ENCODE results near the gene DAPL1.

DAPL1 gene

GRCh38 chr2:158776231-158776630 is 18.9 kb upstream of the DAPL1 start:
- DNase-seq (ENCODE audit: extremely low read depth in 1 of 2, low read depth in 1 of 2) = no peak

DNA sequence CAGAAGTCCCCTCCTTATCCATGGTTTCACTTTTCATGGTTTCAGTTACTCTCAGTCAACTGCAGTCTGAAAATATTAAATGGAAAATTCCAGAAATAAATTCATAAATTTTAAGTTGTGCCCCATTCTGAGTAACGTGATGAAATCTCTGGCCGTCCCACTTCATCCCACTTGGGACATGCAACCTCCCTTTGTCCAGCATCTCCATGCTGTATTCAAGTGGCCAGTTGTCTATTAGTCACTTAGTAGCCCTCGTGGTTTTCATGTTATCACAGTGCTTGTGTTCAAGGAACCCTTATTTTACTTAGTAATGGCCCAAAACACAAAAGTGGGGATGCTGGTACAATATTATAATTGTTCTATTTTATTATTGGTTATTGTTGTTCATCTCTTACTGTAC is 18.0 kb upstream of the DAPL1 start:
- DNase-seq (ENCODE audit: extremely low read depth in 1 of 2, low read depth in 1 of 2) = no peak

GRCh38 chr2:158778243-158778642 is 16.9 kb upstream of the DAPL1 start:
- no peak for DNase-seq (ENCODE audit: extremely low read depth in 1 of 2, low read depth in 1 of 2)

GRCh38 chr2:158779621-158780020 is 15.5 kb upstream of the DAPL1 start:
- DNase-seq (ENCODE audit: extremely low read depth in 1 of 2, low read depth in 1 of 2) = no peak

GRCh38 chr2:158781353-158781961 is 13.7 kb upstream of the DAPL1 start:
- no peak for DNase-seq (ENCODE audit: extremely low read depth in 1 of 2, low read depth in 1 of 2)

GRCh38 chr2:158782136-158782535 is 13.0 kb upstream of the DAPL1 start:
- DNase-seq (ENCODE audit: extremely low read depth in 1 of 2, low read depth in 1 of 2) = no peak

GRCh38 chr2:158782616-158783015 is 12.5 kb upstream of the DAPL1 start:
- DNase-seq (ENCODE audit: extremely low read depth in 1 of 2, low read depth in 1 of 2) = no peak

- no peak for DNase-seq (ENCODE audit: extremely low read depth in 1 of 2, low read depth in 1 of 2)
Measured at GRCh38 chr2:158783923-158784322, 11.2 kb upstream of the DAPL1 start.

- no peak for DNase-seq (ENCODE audit: extremely low read depth in 1 of 2, low read depth in 1 of 2)
Measured at GRCh38 chr2:158786897-158787296, 8.2 kb upstream of the DAPL1 start.

DNA sequence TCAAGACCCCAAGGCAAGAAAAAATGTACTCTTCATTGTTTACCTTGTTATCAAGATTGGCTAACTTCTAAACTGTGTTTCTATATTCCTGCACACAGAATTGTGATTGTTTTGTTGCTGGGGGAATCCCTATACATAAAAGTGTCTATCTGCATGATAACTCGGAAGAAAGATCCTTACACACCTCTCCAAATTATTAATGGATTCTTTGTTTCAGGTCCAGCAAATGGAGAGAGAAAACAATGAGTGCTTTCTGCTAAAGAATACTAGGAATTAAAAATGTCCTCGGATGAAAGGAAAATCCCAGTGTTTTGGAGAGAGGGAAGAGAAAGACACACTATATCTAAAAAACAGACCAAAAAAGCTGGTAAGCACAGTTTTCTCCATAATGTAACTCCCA is 6.2 kb upstream of the DAPL1 start:
- DNase-seq (ENCODE audit: extremely low read depth in 1 of 2, low read depth in 1 of 2) = no peak

DNA sequence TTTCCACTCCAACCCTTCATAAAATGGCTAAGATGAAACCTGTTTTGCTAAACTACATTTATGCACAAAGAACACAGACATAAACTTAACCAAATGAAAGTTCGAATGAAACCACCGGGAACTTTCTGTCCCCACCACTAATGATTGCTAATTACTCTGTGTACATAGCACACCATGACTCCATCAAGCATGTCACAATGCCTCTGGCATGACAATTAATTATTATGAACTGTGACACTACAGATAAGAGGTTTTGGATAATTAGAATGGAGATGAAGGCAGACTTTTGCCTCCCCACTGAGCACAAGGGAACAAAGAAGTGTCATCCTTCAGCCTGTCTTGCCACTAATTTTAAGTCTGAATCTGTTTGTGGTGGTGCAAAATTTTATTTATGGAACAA is 1.5 kb downstream of the DAPL1 start:
- DNase-seq (ENCODE audit: extremely low read depth in 1 of 2, low read depth in 1 of 2) = no peak

GRCh38 chr2:158797963-158798700 is 3.0 kb downstream of the DAPL1 start:
- DNase-seq (ENCODE audit: extremely low read depth in 1 of 2, low read depth in 1 of 2) = no peak

DNA sequence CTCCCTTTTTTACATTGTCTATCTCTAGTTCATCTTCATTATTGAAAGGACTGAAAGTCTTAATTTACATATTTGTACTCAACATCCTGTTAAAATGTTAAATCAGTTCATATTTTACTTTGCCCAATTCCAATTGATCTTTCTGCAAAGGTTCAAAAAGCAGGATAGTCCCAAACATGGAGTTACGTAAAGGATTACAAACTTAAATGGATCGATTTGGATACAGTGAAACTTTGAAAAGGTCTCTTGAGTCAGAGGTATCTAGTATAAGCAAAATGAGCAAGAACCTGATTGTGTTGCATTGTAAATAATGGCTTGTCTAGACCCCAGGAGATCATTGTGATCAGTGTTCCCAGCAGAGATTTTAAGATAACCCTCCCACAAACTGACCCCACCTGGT is 4.1 kb downstream of the DAPL1 start:
- DNase-seq (ENCODE audit: extremely low read depth in 1 of 2, low read depth in 1 of 2) = no peak

GRCh38 chr2:158803506-158803905 is 8.4 kb downstream of the DAPL1 start:
- DNase-seq (ENCODE audit: extremely low read depth in 1 of 2, low read depth in 1 of 2) = no peak

GRCh38 chr2:158805255-158805654 is 10.1 kb downstream of the DAPL1 start:
- DNase-seq (ENCODE audit: extremely low read depth in 1 of 2, low read depth in 1 of 2) = no peak

DNA sequence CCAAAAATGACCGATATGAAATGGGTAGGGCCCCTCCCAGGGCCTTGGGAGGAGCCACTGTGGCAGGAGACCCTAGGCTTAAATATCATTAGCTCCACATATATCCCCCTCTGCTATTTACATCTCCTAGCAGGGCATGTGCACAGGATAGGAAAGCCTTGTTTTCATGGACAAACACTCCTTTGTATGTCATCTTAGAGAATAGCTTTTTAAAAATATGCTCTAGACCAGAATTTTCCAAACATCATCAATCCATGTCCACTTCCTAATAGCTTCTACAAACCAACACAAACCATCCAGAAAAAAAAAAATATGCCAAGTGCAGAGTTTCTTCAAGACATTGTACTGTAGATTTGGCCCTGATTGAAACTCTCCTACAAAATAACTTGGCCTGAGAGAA is 10.8 kb downstream of the DAPL1 start:
- DNase-seq (ENCODE audit: extremely low read depth in 1 of 2, low read depth in 1 of 2) = no peak

GRCh38 chr2:158806941-158807340 is 11.8 kb downstream of the DAPL1 start:
- DNase-seq (ENCODE audit: extremely low read depth in 1 of 2, low read depth in 1 of 2) = no peak

DNA sequence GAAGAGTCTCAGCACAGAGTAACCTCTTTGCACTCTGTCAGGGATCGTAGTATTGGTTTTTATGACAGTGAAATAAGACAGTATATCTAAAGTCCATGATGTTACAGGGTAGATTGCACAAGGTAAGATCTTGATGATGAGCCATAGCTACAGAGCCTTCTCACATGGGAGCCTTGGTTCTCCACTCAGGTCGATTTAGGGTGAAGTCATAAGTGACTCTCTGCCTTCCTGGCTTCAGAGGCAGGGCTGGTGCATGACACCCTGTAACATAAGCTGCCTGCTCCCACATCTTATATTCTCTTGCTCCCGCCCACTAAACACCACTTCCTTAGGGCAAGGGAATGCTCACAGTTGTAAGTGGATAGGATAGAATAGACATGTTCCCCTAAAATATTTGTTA is 13.3 kb downstream of the DAPL1 start:
- DNase-seq (ENCODE audit: extremely low read depth in 1 of 2, low read depth in 1 of 2) = no peak

- DNase-seq (ENCODE audit: extremely low read depth in 1 of 2, low read depth in 1 of 2) = no peak
Measured at GRCh38 chr2:158809816-158810215, 14.7 kb downstream of the DAPL1 start.

- DNase-seq (ENCODE audit: extremely low read depth in 1 of 2, low read depth in 1 of 2) = no peak
Measured at GRCh38 chr2:158810731-158811460, 15.8 kb downstream of the DAPL1 start.

- no peak for DNase-seq (ENCODE audit: extremely low read depth in 1 of 2, low read depth in 1 of 2)
Measured at GRCh38 chr2:158815166-158815565, 20.0 kb downstream of the DAPL1 start.

- DNase-seq (ENCODE audit: extremely low read depth in 1 of 2, low read depth in 1 of 2) = no peak
Measured at GRCh38 chr2:158815658-158816057, 20.5 kb downstream of the DAPL1 start.
